Fibroblast of lung (primary cell): ENCODE results near the gene SEPHS2. TPM values are rescaled to one million over a fixed set of nuclear protein-coding genes. Genes with fewer than 3 reads are reported as not detected.
"Not testable (repeated sequence)": the region's sequence is repeated elsewhere in the genome, so short reads cannot be mapped to it uniquely, and the experiment has no call there.

Source experiments
- DNase-seq, 2 donors: peaks; one replicate each; pipeline versions ENCODE4 v3.0.0 to v3.0.0-alpha.2; 2010; ENCODE audit warnings: low read depth in 2 of 2
- H2AFZ ChIP-seq: 2 replicates; pipeline ENCODE4 v1.5.1; 2012; ENCODE audit warnings: low read length, control low read depth, inconsistent platforms
- H3K27ac ChIP-seq: 2 replicates; pipeline ENCODE4 v1.5.1; 2011; ENCODE audit warnings: low read length, control low read depth; ENCODE audit not compliant: insufficient read depth
- H3K27me3 ChIP-seq: 2 replicates; pipeline ENCODE4 v1.5.1; 2011; ENCODE audit warnings: mild to moderate bottlenecking, low read length; ENCODE audit not compliant: control insufficient read depth, insufficient read depth
- H3K36me3 ChIP-seq: 2 replicates; pipeline ENCODE4 v1.5.1; 2011; ENCODE audit warnings: low read length; ENCODE audit not compliant: control insufficient read depth, insufficient read depth
- H3K4me1 ChIP-seq: 2 replicates; pipeline ENCODE4 v1.5.1; 2011; ENCODE audit warnings: low read length; ENCODE audit not compliant: control insufficient read depth, insufficient read depth; ENCODE audit errors: extremely low read depth
- H3K4me2 ChIP-seq: 2 replicates; pipeline ENCODE4 v1.5.1; 2011; ENCODE audit warnings: low read length, control low read depth; ENCODE audit not compliant: insufficient read depth; ENCODE audit errors: extremely low read depth
- H3K4me3 ChIP-seq, 4 experiments: fragments of 200-600 bp in 1 of 4; sonication (generic) in 1 of 4; replicated peaks in 1 of 4; 2 replicates each; pipeline ENCODE4 v1.5.1; 2011 to 2016; ENCODE audit warnings: low read length in 4 of 4, low read depth in 3 of 4, mild to moderate bottlenecking in 3 of 4, control low read depth in 2 of 4, inconsistent platforms in 1 of 4, mixed read lengths in 1 of 4; ENCODE audit not compliant: insufficient read depth in 1 of 4; ENCODE audit errors: control extremely low read depth in 1 of 4
- H3K79me2 ChIP-seq: 2 replicates; pipeline ENCODE4 v1.5.1; 2012; ENCODE audit warnings: mild to moderate bottlenecking, low read length, inconsistent platforms; ENCODE audit not compliant: control insufficient read depth, insufficient read depth
- H3K9ac ChIP-seq: 2 replicates; pipeline ENCODE4 v1.5.1; 2011; ENCODE audit warnings: mild to moderate bottlenecking, low read length, control low read depth; ENCODE audit not compliant: insufficient read depth
- H3K9me3 ChIP-seq: 2 replicates; pipeline ENCODE4 v1.5.1; 2012; ENCODE audit warnings: low read depth, low read length; ENCODE audit not compliant: control insufficient read depth, insufficient read depth
- H4K20me1 ChIP-seq: 2 replicates; pipeline ENCODE4 v1.5.1; 2011; ENCODE audit warnings: low read length; ENCODE audit not compliant: control insufficient read depth, insufficient read depth; ENCODE audit errors: extremely low read depth
- CTCF ChIP-seq, 2 donors: IDR thresholded peaks in 1 of 2; conservative IDR thresholded peaks in 1 of 2; 1 replicate in 1 of 2; 2 replicates in 1 of 2; pipeline ENCODE4 v1.5.1; 2011 to 2012; ENCODE audit warnings: low read length in 2 of 2, control low read depth in 1 of 2, inconsistent platforms in 1 of 2, low read depth in 1 of 2, mild to moderate bottlenecking in 1 of 2
- EZH2 ChIP-seq: IDR thresholded peaks from 2 replicates; pipeline ENCODE4 v1.5.1; 2012; ENCODE audit warnings: low read length, control low read depth, mild to moderate bottlenecking; ENCODE audit errors: missing control alignments
- polyA plus RNA-seq, 2 donors: library from polyadenylated mRNA; depleted of rRNA in 1 of 2; stranded (reverse) in 1 of 2; unstranded in 1 of 2; fragments of >200 nt; gene quantifications; 2 replicates each; pipeline ENCODE4 v1.2.1, GENCODE V29; 2011 to 2012; ENCODE audit warnings: missing spikeins in 1 of 2
- total RNA-seq: library from RNA; depleted of rRNA; stranded (reverse); fragments of >200 nt; gene quantifications from 2 replicates; pipeline ENCODE4 v1.2.1, GENCODE V29; 2014

SEPHS2 gene
- total and polyA plus RNA-seq, 2 donors (not counting 1 experiment from before 2014, with no cell fraction given) = 26.6 to 41.8 TPM

- Histone ChIP-seq H3K4me1 (no peaks in the 10 kb centered on the region), H3K4me2 (no peak overlapping the region), H4K20me1 (no peaks in the 10 kb centered on the region), H3K9me3 (no peaks in the 10 kb centered on the region), H3K4me3 (no peak overlapping the region), H2AFZ (no peak overlapping the region), H3K79me2 (no peaks in the 10 kb centered on the region), H3K36me3 (no peaks in the 10 kb centered on the region), H3K27me3 (peaks cover 3% of the 10 kb centered on the region), H3K27ac (no peak overlapping the region), H3K9ac (no peak overlapping the region)
- TF ChIP-seq CTCF (conservative IDR thresholded peaks at IDR 0.05 in 1 of 2, IDR thresholded peaks at IDR 0.05 in 1 of 2; ENCODE audit: low read depth in 1 of 2, low read length in 2 of 2) = no peak
- TF ChIP-seq EZH2 = no peak
- DNase-seq = no peak
Measured at GRCh38 chr16:30457256-30457655, 11.6 kb upstream of the SEPHS2 start.

DNA sequence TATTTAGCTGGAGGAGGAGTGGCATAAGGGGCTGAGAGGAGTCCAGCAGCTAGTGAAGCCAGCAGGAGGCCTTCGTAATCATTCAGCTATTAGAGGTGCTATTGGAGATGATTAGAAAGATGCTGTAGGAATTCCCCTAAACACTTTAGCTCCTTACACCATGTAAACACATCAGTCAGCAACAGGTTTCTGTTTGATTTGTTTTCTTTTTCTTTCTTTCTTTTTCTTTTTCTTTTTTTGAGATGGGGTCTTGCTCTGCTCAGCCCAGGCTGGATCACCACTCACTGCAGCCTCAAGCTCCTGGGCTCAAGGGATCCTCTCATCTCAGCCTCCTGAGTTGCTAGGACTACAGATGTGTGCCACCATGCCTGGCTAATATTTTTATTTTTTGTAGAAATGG is 10.6 kb upstream of the SEPHS2 start:
- Histone ChIP-seq H3K4me2 (no peak overlapping the region), H3K4me1 (no peaks in the 10 kb centered on the region), H3K27ac (no peak overlapping the region), H3K36me3 (no peaks in the 10 kb centered on the region), H3K9ac (no peak overlapping the region), H3K79me2 (no peaks in the 10 kb centered on the region), H4K20me1 (no peaks in the 10 kb centered on the region), H2AFZ (no peak overlapping the region), H3K9me3 (no peaks in the 10 kb centered on the region), H3K4me3 (no peak overlapping the region), H3K27me3 (peaks cover 3% of the 10 kb centered on the region)
- TF ChIP-seq CTCF (conservative IDR thresholded peaks at IDR 0.05 in 1 of 2, IDR thresholded peaks at IDR 0.05 in 1 of 2; ENCODE audit: low read depth in 1 of 2, low read length in 2 of 2) = no peak
- no peak for TF ChIP-seq EZH2
- DNase-seq = no peak

DNA sequence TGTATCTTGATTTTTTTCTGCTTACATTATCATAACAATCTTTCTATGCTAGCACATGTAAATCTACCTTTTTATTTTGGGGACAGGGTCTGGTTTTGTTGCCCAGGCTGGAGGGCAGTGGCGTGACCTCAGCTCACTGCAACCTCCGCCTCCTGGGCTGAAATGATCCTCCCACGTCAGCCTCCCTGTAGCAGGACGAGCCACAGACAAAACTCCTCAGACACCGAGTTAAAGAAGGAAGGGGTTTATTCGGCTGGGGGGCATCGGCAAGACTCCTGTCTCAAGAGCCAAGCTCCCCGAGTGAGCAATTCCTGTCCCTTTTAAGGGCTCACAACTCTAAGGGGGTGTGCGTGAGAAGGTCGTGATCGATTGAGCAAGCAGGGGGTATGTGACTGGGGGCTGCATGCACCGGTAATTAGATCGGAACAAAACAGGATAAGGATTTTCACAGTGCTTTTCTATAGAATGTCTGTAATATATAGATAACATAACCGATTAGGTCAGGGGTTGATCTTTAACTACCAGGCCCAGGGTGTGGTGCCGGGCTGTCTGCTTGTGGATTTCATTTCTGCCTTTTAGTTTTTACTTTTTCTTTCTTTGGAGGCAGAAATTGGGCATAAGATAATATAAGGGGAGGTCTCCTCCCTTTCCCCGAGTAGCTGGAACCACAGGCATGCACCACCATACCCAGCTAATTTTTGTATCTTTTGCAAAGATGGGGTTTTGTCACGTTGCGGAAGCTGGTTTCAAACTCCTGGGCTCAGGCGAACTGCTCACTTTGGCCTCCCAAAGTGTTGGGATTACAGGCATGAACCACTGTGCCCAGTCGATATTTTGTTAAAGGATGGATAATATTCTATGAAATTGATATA is 7.3 kb upstream of the SEPHS2 start:
- H3K27ac ChIP-seq, H3K4me2 ChIP-seq, H3K79me2 ChIP-seq, H3K4me1 ChIP-seq, H3K27me3 ChIP-seq, H3K36me3 ChIP-seq, H2AFZ ChIP-seq, H3K9ac ChIP-seq, H3K9me3 ChIP-seq, H3K4me3 ChIP-seq, H4K20me1 ChIP-seq, DNase-seq: not testable (repeated sequence)
